ENCODE results near the gene GAL. TPM values are rescaled to one million over a fixed set of nuclear protein-coding genes. Genes with fewer than 3 reads are reported as not detected.
A peak's percentile ranks its signal among the peaks of the same experiment; 100 is the strongest.

GAL gene
- total RNA-seq, 1 donor from 2014 or later, result 5.3 TPM

GRCh38 chr11:68682531-68682961, 1.8 kb upstream of the GAL start:
- no peak for DNase-seq

- DNase-seq, result no peak
These were observed 1.2 kb upstream of the GAL start for GRCh38 chr11:68683121-68683520.

GRCh38 chr11:68683536-68684384, 584 bp upstream of the GAL start:
- DNase-seq, result no peak

GRCh38 chr11:68685656-68686380, 1.5 kb downstream of the GAL start:
- DNase-seq, result no peak

- no peak for DNase-seq
These were observed 2.1 kb downstream of the GAL start for GRCh38 chr11:68686486-68686885.

- DNase-seq, result no peak
These were observed 3.0 kb downstream of the GAL start for GRCh38 chr11:68687311-68687710.

- no peak for DNase-seq
These were observed 3.6 kb downstream of the GAL start for GRCh38 chr11:68687986-68688385.

GRCh38 chr11:68688881-68689280, 4.5 kb downstream of the GAL start:
- no peak for DNase-seq

- no peak for DNase-seq
These were observed 5.6 kb downstream of the GAL start for GRCh38 chr11:68689737-68690625.

GRCh38 chr11:68690671-68691401, 6.5 kb downstream of the GAL start:
- peak; percentile 8 for DNase-seq

- DNase-seq, result no peak
These were observed 7.0 kb downstream of the GAL start for GRCh38 chr11:68691402-68691784.

- no peak for DNase-seq
These were observed 7.8 kb downstream of the GAL start for GRCh38 chr11:68692115-68692514.

- no peak for DNase-seq
These were observed 8.6 kb downstream of the GAL start for GRCh38 chr11:68692871-68693483.

- no peak for DNase-seq
These were observed 9.1 kb downstream of the GAL start for GRCh38 chr11:68693484-68693882.

- DNase-seq, result no peak
These were observed 10.3 kb downstream of the GAL start for GRCh38 chr11:68694431-68695297.

- DNase-seq, result no peak
These were observed 11.2 kb downstream of the GAL start for GRCh38 chr11:68695531-68695930.

GRCh38 chr11:68698993-68699392, 14.6 kb downstream of the GAL start:
- no peak for DNase-seq

- no peak for DNase-seq
These were observed 20.5 kb downstream of the GAL start for GRCh38 chr11:68704887-68705286.

GRCh38 chr11:68707527-68707926, 23.2 kb downstream of the GAL start:
- no peak for DNase-seq

- DNase-seq, result no peak
These were observed 24.7 kb downstream of the GAL start for GRCh38 chr11:68709062-68709461.

All from skin of body (tissue), 2 donors.